SKM-1 (cell line): ENCODE data around the gene CCDC194.
A peak's percentile ranks its signal among the peaks of the same experiment; 100 is the strongest.

Experiments
- DNase-seq: peaks from one replicate; lab custom pipeline; 2025; ENCODE audit not compliant: unreplicated experiment; lab: John Stamatoyannopoulos, UW

The CCDC194 gene

GRCh38 chr19:17393914-17394313 lies at the start of gene CCDC194:
Gene CCDC194, minus strand, starts transcription at chr19:17394196. Its CDS starts 38 bp downstream, at chr19:17394158.
- DNase-seq: no peak

GRCh38 chr19:17441241-17442021 lies 47.4 kb upstream of the CCDC194 start:
- peak; percentile 20 for DNase-seq

- no peak for DNase-seq
Observed at GRCh38 chr19:17436874-17437267, 42.9 kb upstream of the CCDC194 start.

- DNase-seq: no peak
Observed at GRCh38 chr19:17436094-17436873, 42.3 kb upstream of the CCDC194 start.

- no peak for DNase-seq
Observed at GRCh38 chr19:17435218-17435617, 41.2 kb upstream of the CCDC194 start.

- DNase-seq: no peak
Observed at GRCh38 chr19:17431417-17431816, 37.4 kb upstream of the CCDC194 start.

- DNase-seq: no peak
Observed at GRCh38 chr19:17429641-17430113, 35.7 kb upstream of the CCDC194 start.

- no peak for DNase-seq
Observed at GRCh38 chr19:17424743-17425365, 30.9 kb upstream of the CCDC194 start.

GRCh38 chr19:17423429-17424208 lies 29.6 kb upstream of the CCDC194 start:
- DNase-seq: no peak

- no peak for DNase-seq
Observed at GRCh38 chr19:17421942-17422341, 27.9 kb upstream of the CCDC194 start.

GRCh38 chr19:17420475-17420924 lies 26.5 kb upstream of the CCDC194 start:
- no peak for DNase-seq

- DNase-seq: peak; percentile 90
Observed at GRCh38 chr19:17419621-17420474, 25.9 kb upstream of the CCDC194 start, which contains the start of gene MVB12A. Gene MVB12A, plus strand, starts transcription at chr19:17420047. Its CDS starts 89 bp downstream, at chr19:17420136.

GRCh38 chr19:17419154-17419620 lies 25.2 kb upstream of the CCDC194 start:
- DNase-seq: no peak

GRCh38 chr19:17418710-17419109 lies 24.7 kb upstream of the CCDC194 start:
- no peak for DNase-seq

GRCh38 chr19:17415121-17415520 lies 21.1 kb upstream of the CCDC194 start:
- DNase-seq: no peak

- no peak for DNase-seq
Observed at GRCh38 chr19:17414097-17414496, 20.1 kb upstream of the CCDC194 start.

- DNase-seq: no peak
Observed at GRCh38 chr19:17411801-17412200, 17.8 kb upstream of the CCDC194 start.

GRCh38 chr19:17409990-17410389 lies 16.0 kb upstream of the CCDC194 start:
- DNase-seq: no peak

- no peak for DNase-seq
Observed at GRCh38 chr19:17406887-17407196, 12.8 kb upstream of the CCDC194 start.
